ENCODE data around the gene NPAS2.

DNA sequence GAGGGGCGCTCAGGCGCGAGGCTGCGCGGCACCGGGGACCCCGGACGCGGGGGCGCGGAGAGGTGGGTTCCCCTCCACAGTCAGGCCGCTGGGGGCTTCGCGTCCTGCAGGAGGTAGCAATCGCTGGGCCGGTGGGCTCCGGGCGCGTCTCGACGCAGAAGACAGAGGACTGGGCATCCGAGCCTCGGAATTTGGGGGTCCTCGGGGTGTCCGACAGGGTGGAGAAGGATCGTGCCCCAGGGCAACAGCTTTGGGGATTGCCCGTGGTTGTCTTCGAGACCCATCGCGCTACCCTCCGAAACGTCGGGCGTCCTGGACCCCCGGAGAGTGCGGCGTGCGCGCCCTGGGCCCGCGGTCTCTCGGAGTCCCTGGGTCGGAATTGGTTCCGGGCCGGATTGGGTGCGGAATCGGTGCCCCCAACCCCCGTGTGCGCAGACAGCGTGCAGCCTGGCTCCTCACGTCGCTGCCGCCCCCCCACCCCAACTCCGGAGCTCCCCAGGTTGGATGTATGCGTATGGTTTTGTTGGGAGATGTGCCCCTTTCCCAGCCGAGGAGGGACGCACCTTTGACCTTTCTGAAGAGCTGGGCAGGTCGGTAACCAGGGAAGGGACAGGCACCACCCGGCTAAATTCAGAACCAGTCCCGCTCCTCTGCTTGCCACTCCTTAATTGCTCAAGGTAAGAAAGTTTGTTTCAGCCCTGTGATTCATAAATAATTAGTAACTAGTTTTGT is 750 bp downstream of the NPAS2 start:
- TF ChIP-seq, protein P1, sequence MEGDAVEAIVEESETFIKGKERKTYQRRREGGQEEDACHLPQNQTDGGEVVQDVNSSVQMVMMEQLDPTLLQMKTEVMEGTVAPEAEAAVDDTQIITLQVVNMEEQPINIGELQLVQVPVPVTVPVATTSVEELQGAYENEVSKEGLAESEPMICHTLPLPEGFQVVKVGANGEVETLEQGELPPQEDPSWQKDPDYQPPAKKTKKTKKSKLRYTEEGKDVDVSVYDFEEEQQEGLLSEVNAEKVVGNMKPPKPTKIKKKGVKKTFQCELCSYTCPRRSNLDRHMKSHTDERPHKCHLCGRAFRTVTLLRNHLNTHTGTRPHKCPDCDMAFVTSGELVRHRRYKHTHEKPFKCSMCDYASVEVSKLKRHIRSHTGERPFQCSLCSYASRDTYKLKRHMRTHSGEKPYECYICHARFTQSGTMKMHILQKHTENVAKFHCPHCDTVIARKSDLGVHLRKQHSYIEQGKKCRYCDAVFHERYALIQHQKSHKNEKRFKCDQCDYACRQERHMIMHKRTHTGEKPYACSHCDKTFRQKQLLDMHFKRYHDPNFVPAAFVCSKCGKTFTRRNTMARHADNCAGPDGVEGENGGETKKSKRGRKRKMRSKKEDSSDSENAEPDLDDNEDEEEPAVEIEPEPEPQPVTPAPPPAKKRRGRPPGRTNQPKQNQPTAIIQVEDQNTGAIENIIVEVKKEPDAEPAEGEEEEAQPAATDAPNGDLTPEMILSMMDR (IDR thresholded peaks at IDR 0.05), result no peak
- TF ChIP-seq POLR2A (IDR thresholded peaks at IDR 0.05), result no peak

Data from breast epithelium (tissue), 3 donors.